HepG2 (cell line): ENCODE results near the gene GNG5. TPM values are rescaled to one million over a fixed set of nuclear protein-coding genes. Genes with fewer than 3 reads are reported as not detected.

ENCODE experiments used
- AHR ChIP-seq: IDR thresholded peaks from 2 replicates; pipeline ENCODE4 v1.6.1; 2018; ENCODE audit warnings: missing genetic modification reagents, missing compliant biosample characterization
- ARNT ChIP-seq: fragments of 450-650 bp; IDR thresholded peaks from 2 replicates; pipeline ENCODE4 v1.6.1; 2017
- ELF1 ChIP-seq: sonication (generic); formaldehyde crosslinking; IDR thresholded peaks from 2 replicates; pipeline ENCODE4 v1.4.0; 2020; ENCODE audit warnings: missing genetic modification reagents
- ELF4 ChIP-seq: sonication (generic); formaldehyde crosslinking; IDR thresholded peaks from 2 replicates; pipeline ENCODE4 v1.5.0; 2020; ENCODE audit warnings: missing genetic modification reagents, mild to moderate bottlenecking, moderate library complexity, borderline replicate concordance
- GATA4 ChIP-seq: sonication (generic); IDR thresholded peaks from 2 replicates; pipeline ENCODE4 v1.6.1; 2016; ENCODE audit warnings: antibody characterized with exemption, low read depth, borderline replicate concordance
- HES4 ChIP-seq: sonication (generic); formaldehyde crosslinking; IDR thresholded peaks from 2 replicates; pipeline ENCODE4 v1.9.0; 2021; ENCODE audit warnings: mild to moderate bottlenecking, missing genetic modification reagents, borderline replicate concordance
- HHEX ChIP-seq: IDR thresholded peaks from 2 replicates; pipeline ENCODE4 v1.6.1; 2016; ENCODE audit warnings: control low read depth
- JARID2 ChIP-seq: sonication (generic); formaldehyde crosslinking; IDR thresholded peaks from 2 replicates; pipeline ENCODE4 v1.8.1; 2023; ENCODE audit warnings: missing genetic modification reagents, inconsistent platforms; ENCODE audit not compliant: insufficient replicate concordance
- KAT2B ChIP-seq: fragments of 150-350 bp; IDR thresholded peaks from 2 replicates; pipeline ENCODE4 v1.6.1; 2014; ENCODE audit warnings: low read depth, low read length, borderline replicate concordance
- KLF16 ChIP-seq, 2 experiments: sonication (generic) in 1 of 2; formaldehyde crosslinking in 1 of 2; IDR thresholded peaks; 2 replicates each; pipeline versions ENCODE4 v1.6.1 to v1.8.0; 2016 to 2023; ENCODE audit warnings: missing genetic modification reagents in 2 of 2, missing compliant biosample characterization in 1 of 2
- MAZ ChIP-seq, 2 experiments: sonication (generic) in 1 of 2; formaldehyde crosslinking in 1 of 2; IDR thresholded peaks; 2 replicates each; pipeline versions ENCODE4 v1.5.0 to v1.6.1; 2012 to 2020; ENCODE audit warnings: low read depth in 2 of 2, mild to moderate bottlenecking in 2 of 2, borderline replicate concordance in 1 of 2, improper control_type of control experiment in 1 of 2, low read length in 1 of 2, missing genetic modification reagents in 1 of 2, moderate library complexity in 1 of 2
- MIXL1 ChIP-seq: IDR thresholded peaks from 2 replicates; pipeline ENCODE4 v1.6.1; 2016
- MYC ChIP-seq: sonication (generic); formaldehyde crosslinking; IDR thresholded peaks from 2 replicates; pipeline ENCODE4 v1.9.0; 2021; ENCODE audit warnings: missing genetic modification reagents, borderline replicate concordance
- NR2F2 ChIP-seq: IDR thresholded peaks from 2 replicates; pipeline ENCODE4 v1.6.1; 2012; ENCODE audit warnings: low read depth, inconsistent platforms, borderline replicate concordance
- PRPF4 ChIP-seq: fragments of 200-400 bp; formaldehyde crosslinking; IDR thresholded peaks from 2 replicates; pipeline ENCODE4 v1.6.1; 2016; ENCODE audit warnings: low read length, low read depth; ENCODE audit not compliant: poor library complexity, severe bottlenecking
- SETDB1 ChIP-seq: sonication (generic); formaldehyde crosslinking; IDR thresholded peaks from 2 replicates; pipeline ENCODE4 v1.5.1; 2020; ENCODE audit warnings: missing genetic modification reagents, mild to moderate bottlenecking, borderline replicate concordance
- SP2 ChIP-seq: sonication (generic); formaldehyde crosslinking; IDR thresholded peaks from 2 replicates; pipeline ENCODE4 v1.5.1; 2020; ENCODE audit warnings: mild to moderate bottlenecking, missing genetic modification reagents
- TMF1 ChIP-seq: sonication (generic); formaldehyde crosslinking; IDR thresholded peaks from 2 replicates; pipeline ENCODE4 v1.8.1; 2022; ENCODE audit warnings: low read depth, missing genetic modification reagents
- ZNF10 ChIP-seq: sonication (generic); formaldehyde crosslinking; IDR thresholded peaks from 2 replicates; pipeline ENCODE4 v1.4.0; 2020; ENCODE audit warnings: mild to moderate bottlenecking, low read depth, missing genetic modification reagents, borderline replicate concordance
- ZNF101 ChIP-seq: sonication (generic); formaldehyde crosslinking; IDR thresholded peaks from 2 replicates; pipeline ENCODE4 v1.4.0; 2020; ENCODE audit warnings: mild to moderate bottlenecking, low read depth, missing genetic modification reagents, borderline replicate concordance
- ZNF260 ChIP-seq: sonication (generic); formaldehyde crosslinking; IDR thresholded peaks from 2 replicates; pipeline ENCODE4 v1.4.0; 2020; ENCODE audit warnings: missing genetic modification reagents, low read depth, mild to moderate bottlenecking, borderline replicate concordance
- ZNF614 ChIP-seq: IDR thresholded peaks from 2 replicates; pipeline ENCODE4 v1.6.1; 2018; ENCODE audit warnings: missing biosample characterization, missing genetic modification reagents, inconsistent platforms, borderline replicate concordance
- ZNF782 ChIP-seq: sonication (generic); formaldehyde crosslinking; IDR thresholded peaks from 2 replicates; pipeline ENCODE4 v1.4.0; 2020; ENCODE audit warnings: missing genetic modification reagents, mild to moderate bottlenecking, borderline replicate concordance
- polyA plus RNA-seq, 8 experiments: library from polyadenylated mRNA; depleted of rRNA in 3 of 8; stranded (reverse) in 7 of 8; unstranded in 1 of 8; fragments of >200 nt; fragmentation: Illumina TruSeq in 4 of 8; extraction: Trizol in 4 of 8; gene quantifications; 2 replicates each; pipeline versions ENCODE4 v1.2.1 to v1.2.3, GENCODE V29; 2011 to 2016; ENCODE audit warnings: low read depth in 4 of 8, missing spikeins in 1 of 8, mixed read lengths in 1 of 8; ENCODE audit not compliant: insufficient read depth in 1 of 8
- total RNA-seq, 5 experiments: library from RNA; depleted of rRNA; stranded (reverse); fragments of >200 nt; fragmentation: Illumina TruSeq; extraction: Trizol; gene quantifications; 2 replicates each; pipeline ENCODE4 v1.2.3, GENCODE V29; 2016; ENCODE audit warnings: low read depth in 1 of 5
- TF ChIP-seq, protein P1 (sequence below): sonication (generic); formaldehyde crosslinking; conservative IDR thresholded peaks from 2 replicates; pipeline ENCODE4 v1.4.0; 2020; ENCODE audit warnings: missing genetic modification reagents
- TF ChIP-seq, protein P2 (sequence below): sonication (generic); formaldehyde crosslinking; conservative IDR thresholded peaks from 2 replicates; pipeline ENCODE4 v1.4.0; 2020; ENCODE audit warnings: missing genetic modification reagents
- TF ChIP-seq, protein P3 (sequence below): IDR thresholded peaks from 2 replicates; pipeline ENCODE4 v1.6.1; 2018; ENCODE audit warnings: missing genetic modification reagents
- TF ChIP-seq, protein P4 (sequence below): sonication (generic); formaldehyde crosslinking; IDR thresholded peaks from 2 replicates; pipeline ENCODE4 v1.4.0; 2020; ENCODE audit warnings: missing genetic modification reagents

GNG5 gene
- total and polyA plus RNA-seq, 2 of the 13 experiments (the other 11 are each of a cell fraction or from before 2014, with no cell fraction given): 103 to 137 TPM

DNA sequence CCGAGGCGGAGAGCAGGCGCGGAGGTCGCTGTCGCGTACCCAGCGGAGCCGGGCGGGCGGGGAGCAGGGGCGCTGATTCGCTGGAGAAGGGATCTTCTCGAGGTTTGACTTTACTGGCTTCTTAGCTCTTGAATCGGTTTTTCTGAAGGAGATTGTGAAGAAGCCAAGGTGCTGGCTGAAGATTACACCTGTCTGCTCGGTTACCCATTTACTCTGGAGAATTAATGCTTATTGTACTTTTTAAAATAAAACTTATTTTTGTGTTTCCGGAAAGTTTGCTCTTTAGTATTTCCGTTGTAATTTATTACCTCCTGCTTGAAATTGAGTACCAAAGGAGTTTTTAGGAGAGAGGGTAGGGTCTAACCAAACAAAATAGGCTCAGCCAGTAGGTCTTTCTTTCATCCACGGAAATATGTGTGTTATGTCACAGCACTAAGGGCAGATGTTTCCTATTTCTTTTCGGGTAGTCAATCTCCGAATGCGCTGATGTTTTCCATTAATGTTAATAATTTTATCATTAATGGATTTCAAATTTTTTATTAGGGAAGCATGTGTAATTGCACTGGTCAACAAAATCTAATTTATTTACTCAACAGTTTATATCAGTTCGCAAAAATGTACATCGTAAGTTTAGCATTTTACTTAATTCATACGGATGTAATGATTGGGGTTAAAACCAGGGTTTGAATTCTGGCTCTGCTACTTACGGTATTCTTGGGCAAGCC is 510 bp upstream of the GNG5 start (continued):
- TF ChIP-seq, protein P1, sequence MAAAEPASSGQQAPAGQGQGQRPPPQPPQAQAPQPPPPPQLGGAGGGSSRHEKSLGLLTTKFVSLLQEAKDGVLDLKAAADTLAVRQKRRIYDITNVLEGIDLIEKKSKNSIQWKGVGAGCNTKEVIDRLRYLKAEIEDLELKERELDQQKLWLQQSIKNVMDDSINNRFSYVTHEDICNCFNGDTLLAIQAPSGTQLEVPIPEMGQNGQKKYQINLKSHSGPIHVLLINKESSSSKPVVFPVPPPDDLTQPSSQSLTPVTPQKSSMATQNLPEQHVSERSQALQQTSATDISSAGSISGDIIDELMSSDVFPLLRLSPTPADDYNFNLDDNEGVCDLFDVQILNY (CRISPR knock-in tag): no peak
- TF ChIP-seq KLF16 (CRISPR knock-in tag; IDR thresholded peaks at IDR 0.05): no peak
- no peak for TF ChIP-seq SETDB1 (CRISPR knock-in tag)
- no peak for TF ChIP-seq HHEX (CRISPR knock-in tag)
- TF ChIP-seq ZNF260 (CRISPR knock-in tag): no peak
- TF ChIP-seq, protein P2, sequence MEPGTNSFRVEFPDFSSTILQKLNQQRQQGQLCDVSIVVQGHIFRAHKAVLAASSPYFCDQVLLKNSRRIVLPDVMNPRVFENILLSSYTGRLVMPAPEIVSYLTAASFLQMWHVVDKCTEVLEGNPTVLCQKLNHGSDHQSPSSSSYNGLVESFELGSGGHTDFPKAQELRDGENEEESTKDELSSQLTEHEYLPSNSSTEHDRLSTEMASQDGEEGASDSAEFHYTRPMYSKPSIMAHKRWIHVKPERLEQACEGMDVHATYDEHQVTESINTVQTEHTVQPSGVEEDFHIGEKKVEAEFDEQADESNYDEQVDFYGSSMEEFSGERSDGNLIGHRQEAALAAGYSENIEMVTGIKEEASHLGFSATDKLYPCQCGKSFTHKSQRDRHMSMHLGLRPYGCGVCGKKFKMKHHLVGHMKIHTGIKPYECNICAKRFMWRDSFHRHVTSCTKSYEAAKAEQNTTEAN: no peak
- no peak for TF ChIP-seq ZNF782 (CRISPR knock-in tag)
- no peak for TF ChIP-seq JARID2 (CRISPR knock-in tag)
- 0 out of 2 replicates have a peak, but pooled peaks have one; percentile 0 for TF ChIP-seq GATA4
- TF ChIP-seq, protein P3, sequence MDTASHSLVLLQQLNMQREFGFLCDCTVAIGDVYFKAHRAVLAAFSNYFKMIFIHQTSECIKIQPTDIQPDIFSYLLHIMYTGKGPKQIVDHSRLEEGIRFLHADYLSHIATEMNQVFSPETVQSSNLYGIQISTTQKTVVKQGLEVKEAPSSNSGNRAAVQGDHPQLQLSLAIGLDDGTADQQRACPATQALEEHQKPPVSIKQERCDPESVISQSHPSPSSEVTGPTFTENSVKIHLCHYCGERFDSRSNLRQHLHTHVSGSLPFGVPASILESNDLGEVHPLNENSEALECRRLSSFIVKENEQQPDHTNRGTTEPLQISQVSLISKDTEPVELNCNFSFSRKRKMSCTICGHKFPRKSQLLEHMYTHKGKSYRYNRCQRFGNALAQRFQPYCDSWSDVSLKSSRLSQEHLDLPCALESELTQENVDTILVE: no peak
- TF ChIP-seq MYC (CRISPR knock-in tag): no peak
- TF ChIP-seq SP2 (CRISPR knock-in tag): no peak
- TF ChIP-seq AHR (CRISPR knock-in tag): no peak
- TF ChIP-seq ARNT: no peak
- TF ChIP-seq ELF1 (CRISPR knock-in tag): no peak
- no peak for TF ChIP-seq ELF4 (CRISPR knock-in tag)
- TF ChIP-seq ZNF614 (CRISPR knock-in tag): no peak
- TF ChIP-seq MAZ (IDR thresholded peaks at IDR 0.05; ENCODE audit: borderline replicate concordance, low read depth, low read length): no peak
- no peak for TF ChIP-seq MAZ (CRISPR knock-in tag; IDR thresholded peaks at IDR 0.05; ENCODE audit: low read depth)
- TF ChIP-seq ZNF10: no peak
- TF ChIP-seq HES4 (CRISPR knock-in tag): no peak
- TF ChIP-seq ZNF101 (CRISPR knock-in tag): no peak
- TF ChIP-seq TMF1 (CRISPR knock-in tag): no peak
- TF ChIP-seq NR2F2: 0 out of 2 replicates have a peak, but pooled peaks have one; percentile 8
- TF ChIP-seq PRPF4: no peak
- TF ChIP-seq KAT2B: no peak
- no peak for TF ChIP-seq MIXL1 (CRISPR knock-in tag)
- TF ChIP-seq, protein P4, sequence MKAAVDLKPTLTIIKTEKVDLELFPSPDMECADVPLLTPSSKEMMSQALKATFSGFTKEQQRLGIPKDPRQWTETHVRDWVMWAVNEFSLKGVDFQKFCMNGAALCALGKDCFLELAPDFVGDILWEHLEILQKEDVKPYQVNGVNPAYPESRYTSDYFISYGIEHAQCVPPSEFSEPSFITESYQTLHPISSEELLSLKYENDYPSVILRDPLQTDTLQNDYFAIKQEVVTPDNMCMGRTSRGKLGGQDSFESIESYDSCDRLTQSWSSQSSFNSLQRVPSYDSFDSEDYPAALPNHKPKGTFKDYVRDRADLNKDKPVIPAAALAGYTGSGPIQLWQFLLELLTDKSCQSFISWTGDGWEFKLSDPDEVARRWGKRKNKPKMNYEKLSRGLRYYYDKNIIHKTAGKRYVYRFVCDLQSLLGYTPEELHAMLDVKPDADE (CRISPR knock-in tag): no peak
